ENCODE data around the gene RFLNA. TPM values are rescaled to one million over a fixed set of nuclear protein-coding genes. Genes with fewer than 3 reads are reported as not detected.

Gene RFLNA
- total and polyA plus RNA-seq, 4 donors: 12.7 to 35.5 (median 18.4) TPM

DNA sequence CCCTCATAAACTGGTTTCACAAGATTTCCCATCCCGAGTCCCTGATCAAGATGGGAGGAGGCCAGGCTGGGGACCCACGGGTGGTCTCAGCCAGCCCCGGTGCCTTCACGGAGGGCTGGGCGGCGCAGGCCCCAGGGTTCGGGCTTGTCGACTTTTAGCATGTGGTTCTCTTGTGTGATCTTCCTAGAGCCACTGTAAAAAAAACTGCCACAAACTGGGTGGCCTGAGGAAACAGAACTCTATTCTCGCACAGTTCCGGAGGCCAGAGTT is 12.6 kb downstream of the RFLNA start:
- Histone ChIP-seq H3K9me3 (ENCODE audit: control insufficient read depth, insufficient read depth, low read length) (no peaks in the 10 kb centered on the region), H3K4me1 (ENCODE audit: control insufficient read depth, insufficient read depth, low read length) (peaks cover 12% of the 10 kb centered on the region), H3K4me3 (ENCODE audit: low read depth, low read length) (no peak overlapping the region), H3K27ac (ENCODE audit: low read depth, low read length) (no peak overlapping the region), H3K27me3 (ENCODE audit: control insufficient read depth, insufficient read depth, low read length) (no peaks in the 10 kb centered on the region), H3K36me3 (ENCODE audit: control insufficient read depth, insufficient read depth, low read length) (peaks cover 19% of the 10 kb centered on the region)
- 77% methylated on average over 10 of the region's 10 CpGs for WGBS (ENCODE audit: insufficient coverage)
- DNase-seq (ENCODE audit: low read depth in 4 of 6, low spot score in 6 of 6): no peak

DNA sequence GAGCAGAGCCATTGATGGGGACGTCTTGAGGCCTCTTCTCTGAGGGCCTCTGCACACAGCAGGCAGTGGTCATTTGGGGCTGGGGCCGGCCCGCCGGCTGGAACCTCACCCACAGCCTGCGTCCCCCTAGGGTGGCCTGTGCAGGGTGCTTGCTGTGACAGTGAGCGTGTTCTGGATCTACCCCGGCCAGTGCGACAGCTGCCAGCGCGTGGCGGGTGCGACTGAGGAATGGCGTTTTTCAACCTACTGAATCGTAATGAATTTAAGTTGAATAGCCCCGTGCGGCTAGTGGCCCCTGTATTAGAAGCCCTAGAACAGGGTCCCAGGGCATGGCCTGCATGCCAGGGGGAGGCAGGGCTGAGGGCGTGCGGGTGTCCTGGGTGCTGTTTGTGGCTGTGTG is 13.8 kb downstream of the RFLNA start:
- no peaks in the 10 kb centered on the region for H3K9me3 ChIP-seq (ENCODE audit: control insufficient read depth, insufficient read depth, low read length)
- H3K4me1 ChIP-seq (ENCODE audit: control insufficient read depth, insufficient read depth, low read length): peaks cover 5% of the 10 kb centered on the region
- no peak overlapping the region for H3K27ac ChIP-seq (ENCODE audit: low read depth, low read length)
- DNase-seq (ENCODE audit: low read depth in 4 of 6, low spot score in 6 of 6): no peak
- H3K4me3 ChIP-seq (ENCODE audit: low read depth, low read length): no peak overlapping the region
- H3K27me3 ChIP-seq (ENCODE audit: control insufficient read depth, insufficient read depth, low read length): no peaks in the 10 kb centered on the region
- 81% methylated on average over 18 of the region's 18 CpGs for WGBS (ENCODE audit: insufficient coverage)
- peaks cover 19% of the 10 kb centered on the region for H3K36me3 ChIP-seq (ENCODE audit: control insufficient read depth, insufficient read depth, low read length)

DNA sequence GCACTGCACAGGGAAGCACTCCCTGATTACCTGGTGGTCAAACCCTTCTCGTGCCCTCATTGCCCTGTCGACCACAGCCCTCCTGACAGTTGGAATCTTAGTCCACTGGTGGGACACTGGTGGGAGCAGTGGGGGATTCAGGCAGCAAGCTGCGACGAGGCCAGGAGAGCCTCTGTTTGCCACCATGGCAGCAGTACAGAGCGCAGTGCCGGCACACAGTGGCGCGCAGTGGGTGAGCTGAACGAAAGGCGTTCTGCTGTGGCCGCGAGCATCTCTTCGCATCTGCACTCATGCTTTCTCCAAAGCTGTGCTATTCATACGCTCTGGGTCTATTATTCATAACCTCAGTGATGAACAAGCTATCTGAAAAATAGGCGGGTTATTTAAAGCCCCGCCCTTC is 14.3 kb downstream of the RFLNA start:
- WGBS (ENCODE audit: insufficient coverage): 91% methylated on average over 12 of the region's 16 CpGs
- Histone ChIP-seq H3K4me1 (ENCODE audit: control insufficient read depth, insufficient read depth, low read length) (peaks cover 4% of the 10 kb centered on the region), H3K4me3 (ENCODE audit: low read depth, low read length) (no peak overlapping the region), H3K27me3 (ENCODE audit: control insufficient read depth, insufficient read depth, low read length) (no peaks in the 10 kb centered on the region), H3K27ac (ENCODE audit: low read depth, low read length) (no peak overlapping the region), H3K36me3 (ENCODE audit: control insufficient read depth, insufficient read depth, low read length) (peaks cover 19% of the 10 kb centered on the region), H3K9me3 (ENCODE audit: control insufficient read depth, insufficient read depth, low read length) (no peaks in the 10 kb centered on the region)
- DNase-seq (ENCODE audit: low read depth in 4 of 6, low spot score in 6 of 6): no peak

DNA sequence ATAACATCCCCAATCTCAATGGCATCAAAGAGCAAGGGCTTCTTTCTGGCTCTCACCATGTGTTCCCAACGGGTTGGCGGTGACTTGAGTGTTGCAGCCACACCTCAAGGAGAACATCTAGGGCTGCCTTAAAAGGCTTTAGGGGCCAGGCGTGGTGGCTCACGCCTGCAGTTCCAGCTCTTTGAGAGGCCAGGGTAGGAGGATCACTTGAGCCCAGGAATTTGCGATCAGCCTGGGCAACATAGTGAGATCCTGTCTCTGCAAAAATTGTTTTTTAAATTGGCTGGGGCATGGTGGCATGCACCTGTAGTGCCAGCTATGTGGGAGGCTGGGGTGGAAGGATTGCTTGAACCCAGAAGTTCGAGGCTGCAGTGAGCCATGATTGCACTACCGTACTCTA is 14.9 kb downstream of the RFLNA start:
- Histone ChIP-seq H3K4me1 (ENCODE audit: control insufficient read depth, insufficient read depth, low read length) (no peaks in the 10 kb centered on the region), H3K27me3 (ENCODE audit: control insufficient read depth, insufficient read depth, low read length) (no peaks in the 10 kb centered on the region)

DNA sequence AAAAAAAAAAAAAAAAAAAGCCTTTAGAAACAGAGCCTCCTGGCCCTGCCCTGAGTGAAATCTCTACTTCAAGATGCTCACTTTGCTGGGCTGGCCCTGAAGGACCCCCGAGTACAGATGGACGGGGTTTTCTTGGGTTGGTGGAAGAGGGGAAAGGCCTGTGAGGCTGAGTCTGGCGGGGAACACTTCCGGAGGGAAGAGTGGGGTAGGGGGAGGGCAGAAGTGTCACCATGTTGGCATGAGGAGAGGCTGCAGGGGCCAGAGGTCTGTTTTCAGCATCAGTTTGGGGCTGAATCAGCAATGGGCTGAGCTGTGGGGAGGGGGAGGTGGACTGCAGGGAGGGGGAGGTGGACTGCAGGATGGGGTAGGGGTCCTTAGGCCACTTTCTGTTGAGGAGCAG is 15.3 kb downstream of the RFLNA start:
- 89% methylated on average over 4 of the region's 4 CpGs for WGBS (ENCODE audit: insufficient coverage)
- no peaks in the 10 kb centered on the region for H3K4me1 ChIP-seq (ENCODE audit: control insufficient read depth, insufficient read depth, low read length)
- H3K27me3 ChIP-seq (ENCODE audit: control insufficient read depth, insufficient read depth, low read length): no peaks in the 10 kb centered on the region
- H3K36me3 ChIP-seq (ENCODE audit: control insufficient read depth, insufficient read depth, low read length): peaks cover 26% of the 10 kb centered on the region
- no peaks in the 10 kb centered on the region for H3K9me3 ChIP-seq (ENCODE audit: control insufficient read depth, insufficient read depth, low read length)
- H3K27ac ChIP-seq (ENCODE audit: low read depth, low read length): no peak overlapping the region
- no peak for DNase-seq (ENCODE audit: low read depth in 4 of 6, low spot score in 6 of 6)
- H3K4me3 ChIP-seq (ENCODE audit: low read depth, low read length): no peak overlapping the region

More for the DNA sequence above, 14.9 kb downstream of the RFLNA start:
- peaks cover 22% of the 10 kb centered on the region for H3K36me3 ChIP-seq (ENCODE audit: control insufficient read depth, insufficient read depth, low read length)
- 88% methylated on average over 5 of the region's 7 CpGs for WGBS (ENCODE audit: insufficient coverage)
- H3K4me3 ChIP-seq (ENCODE audit: low read depth, low read length): no peak overlapping the region
- no peak overlapping the region for H3K27ac ChIP-seq (ENCODE audit: low read depth, low read length)
- no peak for DNase-seq (ENCODE audit: low read depth in 4 of 6, low spot score in 6 of 6)
- no peaks in the 10 kb centered on the region for H3K9me3 ChIP-seq (ENCODE audit: control insufficient read depth, insufficient read depth, low read length)

DNA sequence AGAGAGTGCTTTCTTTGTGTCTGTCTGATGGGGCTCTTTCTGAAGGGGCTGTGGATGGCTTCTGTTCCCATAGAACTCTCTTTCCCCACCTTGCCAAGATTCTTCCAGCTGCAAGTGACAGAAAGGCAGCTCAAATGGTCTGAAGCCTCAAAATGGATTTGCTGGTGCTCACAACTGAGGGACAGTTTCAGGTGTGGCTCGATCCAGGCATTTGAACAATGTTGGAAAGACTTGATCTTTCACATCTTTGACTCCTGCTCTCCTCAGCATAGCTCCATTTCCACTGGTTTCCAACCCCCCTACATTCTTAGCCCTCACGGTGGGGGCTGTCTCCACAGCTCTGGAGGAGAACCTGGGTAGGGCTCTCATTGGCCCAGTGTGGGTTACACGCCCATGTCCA is 15.9 kb downstream of the RFLNA start:
- no peaks in the 10 kb centered on the region for H3K9me3 ChIP-seq (ENCODE audit: control insufficient read depth, insufficient read depth, low read length)
- no peak overlapping the region for H3K27ac ChIP-seq (ENCODE audit: low read depth, low read length)
- H3K4me3 ChIP-seq (ENCODE audit: low read depth, low read length): no peak overlapping the region
- DNase-seq (ENCODE audit: low read depth in 4 of 6, low spot score in 6 of 6): no peak
- 95% methylated on average over 2 of the region's 3 CpGs for WGBS (ENCODE audit: insufficient coverage)
- H3K4me1 ChIP-seq (ENCODE audit: control insufficient read depth, insufficient read depth, low read length): peaks cover 4% of the 10 kb centered on the region
- H3K36me3 ChIP-seq (ENCODE audit: control insufficient read depth, insufficient read depth, low read length): peaks cover 30% of the 10 kb centered on the region
- H3K27me3 ChIP-seq (ENCODE audit: control insufficient read depth, insufficient read depth, low read length): no peaks in the 10 kb centered on the region

DNA sequence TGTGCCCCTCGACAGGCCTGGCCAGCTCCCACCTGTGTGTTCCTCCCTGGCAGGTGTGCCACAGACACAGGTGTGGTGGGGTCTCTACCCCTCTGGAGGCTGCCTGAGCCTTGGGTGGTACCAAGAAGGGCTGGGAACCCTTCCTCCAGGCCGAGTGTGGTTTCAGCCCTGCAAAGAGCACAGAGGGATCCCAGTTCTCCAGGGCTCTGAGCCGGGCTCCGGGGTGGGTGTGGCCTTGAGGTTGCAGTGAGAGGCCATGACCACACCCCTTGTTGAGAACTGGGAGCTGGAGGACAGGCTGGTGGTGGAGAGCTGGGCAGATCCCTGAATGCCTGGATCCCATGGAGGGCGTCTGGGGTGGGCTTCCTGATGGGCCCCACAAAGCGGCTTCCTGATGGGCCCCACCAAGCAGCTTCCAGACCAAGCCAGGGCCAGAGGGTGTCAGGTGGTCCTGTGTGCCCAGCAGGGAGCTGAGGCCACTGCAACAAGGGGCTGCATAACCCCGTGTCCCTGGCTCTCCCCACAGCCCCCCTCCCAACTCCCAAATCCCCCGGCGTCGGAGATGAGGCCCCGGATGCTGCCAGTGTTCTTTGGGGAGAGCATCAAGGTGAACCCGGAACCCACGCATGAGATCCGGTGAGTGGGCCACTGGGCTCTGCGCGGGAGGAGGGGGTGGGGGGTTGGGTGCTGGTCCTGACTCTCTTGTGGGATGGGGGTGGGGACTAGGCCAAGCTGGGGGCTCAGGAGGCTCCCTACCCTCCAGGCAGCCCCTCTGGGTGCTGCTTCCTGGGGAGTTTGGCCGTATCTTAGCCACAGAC is 16.6 kb downstream of the RFLNA start:
- H3K27ac ChIP-seq (ENCODE audit: low read depth, low read length): no peak overlapping the region
- peaks cover 27% of the 10 kb centered on the region for H3K36me3 ChIP-seq (ENCODE audit: control insufficient read depth, insufficient read depth, low read length)
- H3K9me3 ChIP-seq (ENCODE audit: control insufficient read depth, insufficient read depth, low read length): no peaks in the 10 kb centered on the region
- H3K4me1 ChIP-seq (ENCODE audit: control insufficient read depth, insufficient read depth, low read length): peaks cover 4% of the 10 kb centered on the region
- H3K27me3 ChIP-seq (ENCODE audit: control insufficient read depth, insufficient read depth, low read length): no peaks in the 10 kb centered on the region
- H3K4me3 ChIP-seq (ENCODE audit: low read depth, low read length): no peak overlapping the region
- no peak for DNase-seq (ENCODE audit: low read depth in 4 of 6, low spot score in 6 of 6)
- 79% methylated on average over 8 of the region's 17 CpGs for WGBS (ENCODE audit: insufficient coverage)

DNA sequence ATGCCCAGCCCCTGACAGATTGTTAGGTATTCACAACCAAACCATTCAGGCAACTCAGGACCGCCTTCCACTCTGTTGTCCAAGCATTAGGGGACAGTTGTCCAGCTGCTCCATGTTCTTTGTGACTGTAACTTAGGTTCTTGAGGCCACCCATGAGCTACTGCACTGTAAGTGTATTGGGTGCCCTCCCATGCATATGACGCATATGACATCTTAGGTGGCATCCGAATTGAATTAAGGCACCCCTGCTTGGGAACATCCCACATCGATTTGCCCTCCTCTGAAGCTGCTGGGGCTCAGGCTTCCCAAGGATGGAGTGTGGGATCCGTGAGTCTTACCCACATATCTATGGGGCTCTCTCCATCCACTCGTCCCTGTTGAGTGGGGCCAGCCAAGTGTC is 17.7 kb downstream of the RFLNA start:
- H3K9me3 ChIP-seq (ENCODE audit: control insufficient read depth, insufficient read depth, low read length): no peaks in the 10 kb centered on the region
- H3K36me3 ChIP-seq (ENCODE audit: control insufficient read depth, insufficient read depth, low read length): peaks cover 25% of the 10 kb centered on the region
- H3K4me3 ChIP-seq (ENCODE audit: low read depth, low read length): no peak overlapping the region

DNA sequence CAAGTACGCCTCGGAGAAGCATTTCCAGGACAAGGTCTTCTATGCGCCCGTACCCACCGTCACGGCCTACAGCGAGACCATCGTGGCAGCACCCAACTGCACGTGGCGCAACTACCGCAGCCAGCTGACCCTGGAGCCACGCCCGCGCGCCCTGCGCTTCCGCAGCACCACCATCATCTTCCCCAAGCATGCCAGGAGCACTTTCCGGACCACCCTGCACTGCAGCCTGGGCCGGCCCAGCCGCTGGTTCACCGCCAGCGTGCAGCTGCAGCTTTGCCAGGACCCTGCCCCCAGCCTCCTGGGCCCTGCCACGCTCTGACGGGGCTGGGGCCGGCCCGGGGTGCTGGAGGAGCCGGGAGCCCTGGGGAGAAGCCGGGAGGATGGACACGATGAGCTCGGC is 19.3 kb downstream of the RFLNA start:
- Histone ChIP-seq H3K27ac (ENCODE audit: low read depth, low read length) (no peak overlapping the region), H3K27me3 (ENCODE audit: control insufficient read depth, insufficient read depth, low read length) (no peaks in the 10 kb centered on the region), H3K36me3 (ENCODE audit: control insufficient read depth, insufficient read depth, low read length) (peaks cover 22% of the 10 kb centered on the region), H3K4me3 (ENCODE audit: low read depth, low read length) (no peak overlapping the region), H3K4me1 (ENCODE audit: control insufficient read depth, insufficient read depth, low read length) (peaks cover 23% of the 10 kb centered on the region), H3K9me3 (ENCODE audit: control insufficient read depth, insufficient read depth, low read length) (no peaks in the 10 kb centered on the region)
- DNase-seq (ENCODE audit: low read depth in 4 of 6, low spot score in 6 of 6): no peak
- WGBS (ENCODE audit: insufficient coverage): 90% methylated on average over 30 of the region's 30 CpGs

More for the DNA sequence above, 17.7 kb downstream of the RFLNA start:
- H3K4me1 ChIP-seq (ENCODE audit: control insufficient read depth, insufficient read depth, low read length): peaks cover 10% of the 10 kb centered on the region
- H3K27me3 ChIP-seq (ENCODE audit: control insufficient read depth, insufficient read depth, low read length): no peaks in the 10 kb centered on the region
- DNase-seq (ENCODE audit: low read depth in 4 of 6, low spot score in 6 of 6): no peak
- no peak overlapping the region for H3K27ac ChIP-seq (ENCODE audit: low read depth, low read length)
- WGBS (ENCODE audit: insufficient coverage): 80% methylated on average over 6 of the region's 6 CpGs

DNA sequence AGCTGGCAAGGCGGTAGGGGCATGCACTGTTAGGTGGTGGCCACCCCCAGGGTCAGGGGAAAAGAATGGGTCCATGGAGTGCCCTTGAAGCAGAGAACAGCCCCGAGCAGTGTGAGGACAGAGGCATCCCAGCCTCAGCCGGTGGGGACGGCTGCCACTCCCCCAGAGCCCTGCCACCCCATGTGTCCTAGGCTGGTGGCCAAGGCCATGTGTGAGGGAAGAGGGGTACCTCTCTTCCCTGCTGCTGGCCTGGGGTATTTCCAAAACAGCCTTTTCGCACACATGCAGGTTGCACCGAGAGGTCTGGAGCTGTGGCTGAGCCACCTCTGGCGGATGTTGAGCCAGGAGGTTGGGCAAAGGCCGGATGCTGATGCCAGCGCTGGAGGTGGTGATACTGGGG is 19.9 kb downstream of the RFLNA start:
- H3K27me3 ChIP-seq (ENCODE audit: control insufficient read depth, insufficient read depth, low read length): no peaks in the 10 kb centered on the region
- peak in 1 of 6 donors; percentile 53 for DNase-seq (ENCODE audit: low read depth in 4 of 6, low spot score in 6 of 6)
- peaks cover 23% of the 10 kb centered on the region for H3K4me1 ChIP-seq (ENCODE audit: control insufficient read depth, insufficient read depth, low read length)
- H3K27ac ChIP-seq (ENCODE audit: low read depth, low read length): no peak overlapping the region
- H3K4me3 ChIP-seq (ENCODE audit: low read depth, low read length): no peak overlapping the region
- H3K36me3 ChIP-seq (ENCODE audit: control insufficient read depth, insufficient read depth, low read length): peaks cover 22% of the 10 kb centered on the region
- 78% methylated on average over 9 of the region's 9 CpGs for WGBS (ENCODE audit: insufficient coverage)
- H3K9me3 ChIP-seq (ENCODE audit: control insufficient read depth, insufficient read depth, low read length): no peaks in the 10 kb centered on the region
